Natural killer cell (primary cell): ENCODE data around the gene LHFPL3. TPM values are rescaled to one million over a fixed set of nuclear protein-coding genes. Genes with fewer than 3 reads are reported as not detected.

ENCODE experiments used
- ATAC-seq, 3 donors: fragments of 150-1000 bp in 2 of 3; fragments of 200-7000 bp in 1 of 3; cut with Tn5 transposase; 1 replicate in 1 of 3; 2 replicates in 2 of 3; pipeline ENCODE4 v1.10.0; 2021; ENCODE audit warnings: mild to moderate bottlenecking in 2 of 3, moderate library complexity in 2 of 3
- DNase-seq, 2 donors: peaks; one replicate each; pipeline versions ENCODE4 v3.0.0 to v3.0.0-alpha.2; 2013 to 2021; ENCODE audit warnings: mixed read lengths in 1 of 2
- H3K27ac ChIP-seq: one replicate; pipeline ENCODE4 v1.5.1; 2013; ENCODE audit warnings: mild to moderate bottlenecking, low read length
- H3K27me3 ChIP-seq: one replicate; pipeline ENCODE4 v1.6.1; 2013; ENCODE audit warnings: low read length; ENCODE audit not compliant: control insufficient read depth, insufficient read depth
- H3K36me3 ChIP-seq: one replicate; pipeline ENCODE4 v1.6.1; 2013; ENCODE audit warnings: low read length; ENCODE audit not compliant: control insufficient read depth, insufficient read depth
- H3K4me1 ChIP-seq: one replicate; pipeline ENCODE4 v1.6.1; 2013; ENCODE audit warnings: low read length; ENCODE audit not compliant: control insufficient read depth, insufficient read depth
- H3K4me3 ChIP-seq: one replicate; pipeline ENCODE4 v1.5.1; 2013; ENCODE audit warnings: low read length
- H3K9me3 ChIP-seq: one replicate; pipeline ENCODE4 v1.6.1; 2013; ENCODE audit warnings: low read length; ENCODE audit not compliant: control insufficient read depth, insufficient read depth
- H3K27ac Mint-ChIP-seq, 2 donors: one replicate each; pipeline ENCODE4 v1.8.0; 2022; ENCODE audit warnings: mild to moderate bottlenecking in 2 of 2, mixed read lengths in 2 of 2, moderate library complexity in 1 of 2
- H3K27me3 Mint-ChIP-seq, 2 donors: one replicate each; pipeline ENCODE4 v1.8.0; 2022; ENCODE audit warnings: low read depth in 2 of 2, mixed read lengths in 2 of 2
- H3K36me3 Mint-ChIP-seq: one replicate; pipeline ENCODE4 v1.8.0; 2022; ENCODE audit warnings: mixed read lengths
- H3K4me1 Mint-ChIP-seq, 2 donors: one replicate each; pipeline ENCODE4 v1.8.0; 2022; ENCODE audit warnings: mixed read lengths in 2 of 2
- H3K4me3 Mint-ChIP-seq: one replicate; pipeline ENCODE4 v1.8.0; 2022; ENCODE audit warnings: mild to moderate bottlenecking, moderate library complexity, mixed read lengths
- H3K9me3 Mint-ChIP-seq, 2 donors: one replicate each; pipeline ENCODE4 v1.8.0; 2022; ENCODE audit warnings: mixed read lengths in 2 of 2
- WGBS: methylation state at CpG from one replicate; pipeline ENCODE4 v1.1.7; 2013; ENCODE audit warnings: missing lambda C conversion rate; ENCODE audit not compliant: insufficient coverage; 5-methylcytosine and 5-hydroxymethylcytosine counted together
- intact Hi-C: fragments of 100-400 bp; cut with micrococcal nuclease; formaldehyde crosslinking; loops from one replicate; pipeline ENCODE4 v1.14.2; 2022
- total RNA-seq, 4 donors: library from RNA; stranded (reverse); fragments of 120-200 nt in 1 of 4; gene quantifications; one replicate each; pipeline versions ENCODE4 v1.2.3 to v1.2.4, GENCODE V29; 2013 to 2022
- TF ChIP-seq, protein P1 (sequence below): fragments of 200-600 bp; IDR thresholded peaks from one replicate; pipeline ENCODE4 v1.8.0; 2022; ENCODE audit warnings: antibody characterized with exemption

The LHFPL3 gene
- total RNA-seq, 3 donors from 2014 or later (not counting 1 experiment from before 2014, with no cell fraction given): not detected

DNA sequence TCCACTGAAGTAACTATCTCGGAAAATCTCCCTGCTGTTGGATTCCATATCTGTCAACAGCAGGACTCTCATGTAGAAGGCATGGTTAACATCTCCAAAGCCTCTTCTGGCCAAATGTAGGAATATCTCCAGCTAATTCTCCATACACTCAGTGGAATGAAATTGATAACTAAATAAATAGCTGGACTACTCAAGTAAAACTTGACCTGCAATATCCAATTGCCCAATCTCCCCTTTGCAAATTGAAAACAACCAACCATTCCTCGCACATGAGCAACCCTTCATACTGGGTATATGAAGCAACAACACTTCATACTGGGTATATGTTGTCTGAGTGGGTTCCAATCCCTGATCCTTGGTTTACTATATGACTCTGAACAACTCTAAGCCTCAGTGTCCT lies 580.2 kb downstream of the LHFPL3 start:
- Mint-ChIP-seq H3K36me3 (no peaks in the 10 kb centered on the region), H3K4me3 (no peak overlapping the region), H3K27me3 (peaks cover 7 to 9% of the 10 kb centered on the region in 2 donors), H3K27ac (no peak overlapping the region), H3K4me1 (peaks cover 0 to 4% of the 10 kb centered on the region in 2 donors), H3K9me3 (no peaks in the 10 kb centered on the region)
- Histone ChIP-seq H3K4me1 (no peaks in the 10 kb centered on the region), H3K9me3 (no peaks in the 10 kb centered on the region), H3K27ac (no peak overlapping the region), H3K4me3 (no peak overlapping the region), H3K27me3 (no peaks in the 10 kb centered on the region), H3K36me3 (no peaks in the 10 kb centered on the region)
- no peak for ATAC-seq
- TF ChIP-seq, protein P1, sequence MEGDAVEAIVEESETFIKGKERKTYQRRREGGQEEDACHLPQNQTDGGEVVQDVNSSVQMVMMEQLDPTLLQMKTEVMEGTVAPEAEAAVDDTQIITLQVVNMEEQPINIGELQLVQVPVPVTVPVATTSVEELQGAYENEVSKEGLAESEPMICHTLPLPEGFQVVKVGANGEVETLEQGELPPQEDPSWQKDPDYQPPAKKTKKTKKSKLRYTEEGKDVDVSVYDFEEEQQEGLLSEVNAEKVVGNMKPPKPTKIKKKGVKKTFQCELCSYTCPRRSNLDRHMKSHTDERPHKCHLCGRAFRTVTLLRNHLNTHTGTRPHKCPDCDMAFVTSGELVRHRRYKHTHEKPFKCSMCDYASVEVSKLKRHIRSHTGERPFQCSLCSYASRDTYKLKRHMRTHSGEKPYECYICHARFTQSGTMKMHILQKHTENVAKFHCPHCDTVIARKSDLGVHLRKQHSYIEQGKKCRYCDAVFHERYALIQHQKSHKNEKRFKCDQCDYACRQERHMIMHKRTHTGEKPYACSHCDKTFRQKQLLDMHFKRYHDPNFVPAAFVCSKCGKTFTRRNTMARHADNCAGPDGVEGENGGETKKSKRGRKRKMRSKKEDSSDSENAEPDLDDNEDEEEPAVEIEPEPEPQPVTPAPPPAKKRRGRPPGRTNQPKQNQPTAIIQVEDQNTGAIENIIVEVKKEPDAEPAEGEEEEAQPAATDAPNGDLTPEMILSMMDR: no peak
- no peak for DNase-seq
- intact Hi-C loops: no loop called here
- WGBS: 88% methylated on average over 1 of the region's 2 CpGs

DNA sequence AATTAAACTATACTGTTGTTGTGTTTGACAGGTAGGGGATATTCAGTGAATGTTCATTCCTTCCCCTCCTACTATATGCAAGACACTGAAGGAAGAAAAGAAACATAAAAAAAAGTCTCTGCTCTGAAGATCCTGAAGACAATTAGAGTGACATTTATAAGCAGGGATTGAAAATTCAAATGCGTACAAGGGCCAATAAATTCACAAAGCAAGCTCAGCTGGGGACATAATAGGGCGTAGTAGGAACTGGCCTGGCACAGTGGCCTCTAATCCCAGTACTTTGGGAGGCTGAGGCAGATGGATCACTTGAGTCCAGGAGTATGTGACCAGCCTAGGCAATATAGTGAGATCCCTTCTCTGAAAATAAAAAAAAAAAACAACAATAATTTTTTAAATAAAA lies 580.7 kb downstream of the LHFPL3 start:
- H3K9me3 Mint-ChIP-seq: no peaks in the 10 kb centered on the region
- Histone ChIP-seq H3K36me3 (no peaks in the 10 kb centered on the region), H3K4me1 (no peaks in the 10 kb centered on the region), H3K9me3 (no peaks in the 10 kb centered on the region), H3K27ac (no peak overlapping the region), H3K27me3 (no peaks in the 10 kb centered on the region), H3K4me3 (no peak overlapping the region)
- WGBS: 95% methylated on average over 2 of the region's 2 CpGs
- TF ChIP-seq, protein P1: no peak
- H3K27ac Mint-ChIP-seq: no peak overlapping the region
- H3K4me3 Mint-ChIP-seq: no peak overlapping the region
- H3K4me1 Mint-ChIP-seq: peaks cover 0 to 4% of the 10 kb centered on the region in 2 donors
- DNase-seq: no peak
- no peaks in the 10 kb centered on the region for H3K36me3 Mint-ChIP-seq
- intact Hi-C loops: no loop called here
- H3K27me3 Mint-ChIP-seq: peaks cover 7 to 9% of the 10 kb centered on the region in 2 donors
- no peak for ATAC-seq

DNA sequence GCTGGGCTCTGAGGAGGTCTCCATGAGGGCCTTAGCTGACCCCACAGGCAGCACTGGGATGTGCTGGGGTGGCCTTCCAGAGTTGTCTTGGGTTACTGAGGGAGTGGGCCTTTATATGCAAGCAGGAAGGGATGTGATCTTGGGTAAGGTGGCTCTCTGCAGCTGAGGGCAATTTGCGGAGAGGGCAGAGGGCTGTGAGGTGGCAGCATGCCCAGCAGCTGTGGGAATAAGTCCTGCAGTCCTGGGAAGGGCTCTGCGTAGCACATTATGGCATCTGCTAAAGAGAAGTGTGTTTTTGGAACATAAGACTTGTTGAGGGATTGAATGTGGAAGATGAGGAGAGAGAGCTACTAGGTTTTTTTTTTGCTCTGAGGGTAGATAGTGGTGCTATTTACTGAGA lies 586.0 kb downstream of the LHFPL3 start:
- no peak overlapping the region for H3K4me3 Mint-ChIP-seq
- no peak overlapping the region for H3K27ac Mint-ChIP-seq
- intact Hi-C loops: no loop called here
- TF ChIP-seq, protein P1: no peak
- H3K27me3 Mint-ChIP-seq: peaks cover 0 to 7% of the 10 kb centered on the region in 2 donors
- no peaks in the 10 kb centered on the region for H3K27me3 ChIP-seq
- no peaks in the 10 kb centered on the region for H3K9me3 Mint-ChIP-seq
- H3K4me1 Mint-ChIP-seq: peaks cover 0 to 4% of the 10 kb centered on the region in 2 donors
- ATAC-seq: no peak
- no peak overlapping the region for H3K27ac ChIP-seq
- DNase-seq: no peak
- H3K4me3 ChIP-seq: no peak overlapping the region
- 90% methylated on average over 2 of the region's 2 CpGs for WGBS
- no peaks in the 10 kb centered on the region for H3K9me3 ChIP-seq
- H3K36me3 ChIP-seq: no peaks in the 10 kb centered on the region
- no peaks in the 10 kb centered on the region for H3K36me3 Mint-ChIP-seq
- H3K4me1 ChIP-seq: no peaks in the 10 kb centered on the region

DNA sequence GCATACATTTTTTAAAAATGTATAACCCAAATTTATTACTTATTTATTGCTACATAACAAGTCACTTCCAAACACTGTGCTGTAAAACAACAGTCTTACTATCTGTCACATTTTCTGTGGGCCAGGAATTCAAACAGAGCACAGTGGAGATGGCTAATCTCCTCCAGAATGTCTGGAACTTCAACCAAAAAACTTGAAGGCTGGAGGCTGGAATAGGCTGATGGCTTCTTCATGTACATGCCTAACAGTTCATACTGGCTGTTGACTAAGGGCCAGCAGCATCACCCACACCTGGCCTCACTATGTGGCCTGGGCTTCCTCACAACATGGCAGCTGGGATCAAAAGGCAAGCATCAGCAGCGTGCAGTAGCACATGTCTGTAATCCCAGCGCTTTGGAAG lies 593.2 kb downstream of the LHFPL3 start:
- DNase-seq (no peak), ATAC-seq (no peak)
- Mint-ChIP-seq H3K27ac (no peak overlapping the region), H3K4me1 (no peaks in the 10 kb centered on the region), H3K27me3 (peaks cover 0 to 4% of the 10 kb centered on the region in 2 donors), H3K4me3 (no peak overlapping the region), H3K36me3 (no peaks in the 10 kb centered on the region), H3K9me3 (no peaks in the 10 kb centered on the region)
- Histone ChIP-seq H3K27ac (no peak overlapping the region), H3K27me3 (no peaks in the 10 kb centered on the region), H3K4me3 (no peak overlapping the region), H3K36me3 (no peaks in the 10 kb centered on the region), H3K4me1 (peaks cover 4% of the 10 kb centered on the region), H3K9me3 (no peaks in the 10 kb centered on the region)
- intact Hi-C loops: no loop called here
- TF ChIP-seq, protein P1: no peak
- 87% methylated on average over 2 of the region's 2 CpGs for WGBS
